Mammary epithelial cell (primary cell): ENCODE data around the gene KRIT1.

Source experiments
- CTCF ChIP-seq, 2 donors: IDR thresholded peaks in 1 of 2; conservative IDR thresholded peaks in 1 of 2; 2 replicates each; pipeline ENCODE4 v1.5.1; 2011 to 2012; ENCODE audit warnings: inconsistent platforms in 2 of 2, low read length in 2 of 2, mild to moderate bottlenecking in 2 of 2, control low read depth in 1 of 2, low read depth in 1 of 2; ENCODE audit not compliant: insufficient read depth in 1 of 2; ENCODE audit errors: extremely low read depth in 1 of 2
- EZH2 ChIP-seq: IDR thresholded peaks from 2 replicates; pipeline ENCODE4 v1.6.1; 2012; ENCODE audit warnings: low read length, inconsistent platforms, borderline replicate concordance

- TF ChIP-seq CTCF (conservative IDR thresholded peaks at IDR 0.05 in 1 of 2, IDR thresholded peaks at IDR 0.05 in 1 of 2; ENCODE audit: extremely low read depth in 1 of 2, insufficient read depth in 1 of 2, low read depth in 1 of 2, low read length in 2 of 2): no peak
- no peak for TF ChIP-seq EZH2
Observed at GRCh38 chr7:92276460-92276864, 30.7 kb upstream of the KRIT1 start.
